ENCODE data around the gene CRLF1.

The CRLF1 gene

DNA sequence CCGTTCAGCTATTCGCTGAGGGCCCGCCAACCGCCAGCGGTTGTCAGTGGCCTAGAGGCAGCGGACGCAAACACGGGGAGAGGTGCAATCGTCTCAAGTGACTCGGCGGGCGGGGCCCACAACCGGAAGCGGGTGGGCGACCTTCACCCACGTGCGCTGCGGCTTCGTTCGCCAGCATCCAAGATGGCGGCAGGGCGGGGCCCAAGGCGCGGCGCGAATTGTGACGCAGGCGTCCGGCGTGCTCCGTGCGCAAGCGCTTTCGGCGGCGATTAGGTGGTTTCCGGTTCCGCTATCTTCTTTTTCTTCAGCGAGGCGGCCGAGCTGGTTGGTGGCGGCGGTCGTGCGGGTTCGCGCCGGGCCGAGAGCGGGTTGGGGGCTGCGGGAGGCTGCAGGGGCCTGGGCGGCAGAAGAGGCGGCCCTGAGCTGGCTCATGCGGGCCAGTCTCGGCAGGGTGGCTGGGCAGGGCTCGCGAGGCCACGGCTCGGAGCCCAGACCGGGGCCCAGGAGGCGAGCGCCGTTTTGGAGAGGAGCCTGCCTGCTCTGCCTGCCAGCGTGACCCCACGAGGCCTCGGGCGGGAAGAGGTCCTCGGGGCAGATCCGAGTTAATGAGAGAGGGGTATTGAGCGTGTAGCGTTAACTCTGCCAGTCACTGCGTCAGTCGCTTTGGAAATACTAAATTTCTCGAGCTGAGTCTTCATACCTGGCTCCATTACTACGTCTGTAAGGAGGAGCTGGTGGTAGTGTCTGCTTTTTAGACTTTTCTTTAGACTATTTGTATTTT, 34.8 kb downstream of the CRLF1 start, which contains the start of gene UBA52:
Gene UBA52, plus strand, starts transcription at position 294 of the 781 bp plus-strand sequence. CDS start 1,444 bp downstream, outside the sequence.
- peak; percentile 72 for DNase-seq (ENCODE audit: low read depth)
- peak within 1 kb of the TSS; percentile 95 for H3K4me3 ChIP-seq (ENCODE audit: control insufficient read depth, low read depth, low read length)
- TF ChIP-seq, protein P1, sequence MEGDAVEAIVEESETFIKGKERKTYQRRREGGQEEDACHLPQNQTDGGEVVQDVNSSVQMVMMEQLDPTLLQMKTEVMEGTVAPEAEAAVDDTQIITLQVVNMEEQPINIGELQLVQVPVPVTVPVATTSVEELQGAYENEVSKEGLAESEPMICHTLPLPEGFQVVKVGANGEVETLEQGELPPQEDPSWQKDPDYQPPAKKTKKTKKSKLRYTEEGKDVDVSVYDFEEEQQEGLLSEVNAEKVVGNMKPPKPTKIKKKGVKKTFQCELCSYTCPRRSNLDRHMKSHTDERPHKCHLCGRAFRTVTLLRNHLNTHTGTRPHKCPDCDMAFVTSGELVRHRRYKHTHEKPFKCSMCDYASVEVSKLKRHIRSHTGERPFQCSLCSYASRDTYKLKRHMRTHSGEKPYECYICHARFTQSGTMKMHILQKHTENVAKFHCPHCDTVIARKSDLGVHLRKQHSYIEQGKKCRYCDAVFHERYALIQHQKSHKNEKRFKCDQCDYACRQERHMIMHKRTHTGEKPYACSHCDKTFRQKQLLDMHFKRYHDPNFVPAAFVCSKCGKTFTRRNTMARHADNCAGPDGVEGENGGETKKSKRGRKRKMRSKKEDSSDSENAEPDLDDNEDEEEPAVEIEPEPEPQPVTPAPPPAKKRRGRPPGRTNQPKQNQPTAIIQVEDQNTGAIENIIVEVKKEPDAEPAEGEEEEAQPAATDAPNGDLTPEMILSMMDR (IDR thresholded peaks at IDR 0.05; ENCODE audit: control insufficient read depth, insufficient read depth, low read depth, low read length, missing control alignments): no peak

DNA sequence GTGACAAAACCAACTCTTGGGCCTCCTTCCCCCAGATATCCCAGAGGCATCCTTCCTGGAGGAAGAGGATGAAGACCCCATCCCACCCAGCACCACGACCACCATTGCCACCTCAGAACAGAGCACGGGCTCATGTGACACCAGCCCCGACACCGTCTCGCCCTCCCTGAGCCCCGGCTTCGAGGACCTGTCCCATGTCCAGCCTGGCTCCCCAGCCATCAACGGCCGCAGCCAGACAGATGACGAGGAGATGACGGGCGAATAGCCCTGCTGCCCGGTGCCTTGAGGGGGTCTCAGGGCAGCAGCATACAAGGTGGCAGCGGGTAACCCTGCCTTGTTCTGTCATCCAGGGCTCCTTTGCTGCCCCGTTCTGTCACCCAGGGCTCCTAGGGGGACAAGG, 38.2 kb downstream of the CRLF1 start:
- TF ChIP-seq, protein P1 (IDR thresholded peaks at IDR 0.05; ENCODE audit: control insufficient read depth, insufficient read depth, low read depth, low read length, missing control alignments): no peak

DNA sequence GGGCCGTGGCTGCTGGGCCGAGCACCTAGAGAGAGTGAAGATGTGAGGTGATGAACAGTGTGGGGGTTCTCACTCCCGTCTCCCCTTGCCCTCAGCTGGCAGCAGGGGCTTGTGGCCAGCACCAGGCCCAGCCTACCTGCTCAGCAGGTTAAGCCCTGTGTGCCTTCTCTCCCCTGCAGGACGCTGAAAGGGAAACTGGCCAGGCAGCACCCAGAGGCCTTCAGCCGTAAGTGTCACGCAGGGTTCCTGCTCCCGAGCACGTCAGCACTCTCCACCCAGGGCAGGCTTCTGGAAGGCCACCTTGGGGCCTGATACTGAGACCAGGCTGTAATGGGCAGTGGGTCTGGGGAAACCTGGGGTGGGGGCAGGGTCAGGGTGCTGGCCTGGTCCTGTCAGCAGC, 39.6 kb downstream of the CRLF1 start:
- DNase-seq (ENCODE audit: low read depth): no peak
- no peak overlapping the region for H3K4me3 ChIP-seq (ENCODE audit: control insufficient read depth, low read depth, low read length)
- TF ChIP-seq, protein P1 (IDR thresholded peaks at IDR 0.05; ENCODE audit: control insufficient read depth, insufficient read depth, low read depth, low read length, missing control alignments): no peak

More for the DNA sequence above, 38.2 kb downstream of the CRLF1 start:
- no peak overlapping the region for H3K4me3 ChIP-seq (ENCODE audit: control insufficient read depth, low read depth, low read length)
- DNase-seq (ENCODE audit: low read depth): no peak

DNA sequence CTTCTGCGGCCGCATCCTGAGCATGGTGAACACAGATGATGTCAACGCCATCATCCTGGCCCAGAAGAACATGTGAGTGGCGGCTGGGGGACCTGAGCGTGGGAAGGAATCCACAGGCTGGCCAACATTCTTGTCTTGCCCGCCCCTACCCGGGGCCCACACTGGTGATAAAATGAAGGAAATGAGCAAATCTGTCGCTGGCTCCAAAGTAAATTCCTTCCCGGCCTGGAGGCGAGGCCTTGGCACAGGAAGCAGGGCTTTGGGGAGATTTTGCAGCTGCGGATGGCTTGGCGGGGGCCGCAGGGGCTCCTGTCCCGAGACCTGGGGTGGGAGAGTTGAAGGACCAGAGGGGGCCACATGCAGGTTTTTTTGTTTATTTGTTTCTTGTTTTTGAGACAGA, 44.5 kb downstream of the CRLF1 start:
- H3K4me3 ChIP-seq (ENCODE audit: control insufficient read depth, low read depth, low read length): no peak overlapping the region
- TF ChIP-seq, protein P1 (IDR thresholded peaks at IDR 0.05; ENCODE audit: control insufficient read depth, insufficient read depth, low read depth, low read length, missing control alignments): no peak
- no peak for DNase-seq (ENCODE audit: low read depth)

DNA sequence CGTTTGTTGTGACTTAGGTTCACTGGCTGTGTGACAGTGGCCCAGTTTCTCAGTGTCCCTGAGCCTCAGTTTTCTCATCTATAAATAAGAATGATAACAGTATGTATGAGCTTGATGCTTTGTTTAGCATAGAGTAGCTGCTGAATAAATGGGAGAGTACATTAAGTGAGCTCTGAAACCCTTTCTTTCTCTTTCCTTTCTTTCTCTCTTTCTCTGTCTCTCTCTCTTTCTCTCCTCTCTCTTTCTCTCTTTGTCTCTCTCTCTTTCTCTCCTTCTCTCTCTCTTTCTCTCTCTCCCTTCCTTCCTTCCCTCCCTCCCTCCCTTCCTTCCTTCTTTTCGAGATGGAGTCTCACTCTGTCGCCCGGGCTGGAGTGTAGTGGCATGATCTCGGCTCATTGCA, 46.9 kb downstream of the CRLF1 start:
- TF ChIP-seq, protein P1 (IDR thresholded peaks at IDR 0.05; ENCODE audit: control insufficient read depth, insufficient read depth, low read depth, low read length, missing control alignments): no peak
- no peak overlapping the region for H3K4me3 ChIP-seq (ENCODE audit: control insufficient read depth, low read depth, low read length)
- no peak for DNase-seq (ENCODE audit: low read depth)

DNA sequence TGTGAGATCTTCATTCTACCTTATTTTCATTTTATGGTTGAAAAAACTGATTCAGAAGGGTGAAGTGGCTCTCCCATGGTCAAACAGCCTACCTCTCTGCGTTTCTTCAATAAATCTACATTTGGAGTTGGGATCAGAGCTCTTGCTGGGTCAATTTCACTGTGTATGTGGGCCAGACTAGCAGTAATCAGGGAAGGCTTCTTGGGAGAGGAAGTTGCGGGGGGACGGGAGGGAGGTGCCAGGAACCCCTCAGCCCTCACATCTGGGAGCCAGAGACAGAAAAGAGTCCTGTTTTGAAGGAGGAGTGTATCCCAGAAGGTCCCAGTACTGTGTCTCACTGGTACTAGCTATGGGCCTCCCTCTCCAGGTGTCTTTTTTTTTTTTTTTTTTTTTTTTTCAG, 48.0 kb downstream of the CRLF1 start:
- TF ChIP-seq, protein P1 (IDR thresholded peaks at IDR 0.05; ENCODE audit: control insufficient read depth, insufficient read depth, low read depth, low read length, missing control alignments): no peak
- DNase-seq (ENCODE audit: low read depth): no peak
- peak overlapping the region; percentile 90 for H3K4me3 ChIP-seq (ENCODE audit: control insufficient read depth, low read depth, low read length)

Measured in AG09309 (cell line).